Ishikawa (cell line): ENCODE results near the gene TMCO1.

Source experiments
- CEBPB ChIP-seq: IDR thresholded peaks from 2 replicates; pipeline ENCODE4 v1.6.1; 2012
- EP300 ChIP-seq: IDR thresholded peaks from 2 replicates; pipeline ENCODE4 v1.6.1; 2012; ENCODE audit warnings: borderline replicate concordance

GRCh38 chr1:165816157-165816556, 47.5 kb upstream of the TMCO1 start:
- TF ChIP-seq EP300, result no peak
- TF ChIP-seq CEBPB, result no peak
